MM.1S (cell line): ENCODE data around the gene EMILIN2.
A peak's percentile ranks its signal among the peaks of the same experiment; 100 is the strongest.

ENCODE experiments used
- DNase-seq: peaks from one replicate; pipeline ENCODE4 v3.0.0-alpha.2; 2015
- H2AFZ ChIP-seq: fragments of 300-600 bp; sonication (generic); 2 replicates; pipeline ENCODE4 v1.6.0; 2016; ENCODE audit warnings: antibody characterized with exemption, low read length
- H3F3A ChIP-seq: fragments of 300-600 bp; sonication (generic); 2 replicates; pipeline ENCODE4 v1.6.1; 2016; ENCODE audit warnings: mild to moderate bottlenecking, antibody characterized with exemption, low read length, moderate library complexity, mixed read lengths; ENCODE audit not compliant: insufficient read depth
- H3K27ac ChIP-seq: fragments of 300-600 bp; sonication (generic); 2 replicates; pipeline ENCODE4 v1.5.1; 2016; ENCODE audit warnings: mild to moderate bottlenecking, low read length
- H3K27me3 ChIP-seq: fragments of 300-600 bp; sonication (generic); replicated peaks from 2 replicates; pipeline ENCODE4 v1.6.0; 2016; ENCODE audit warnings: low read length; ENCODE audit not compliant: insufficient read depth
- H3K36me3 ChIP-seq: fragments of 300-600 bp; sonication (generic); replicated peaks from 2 replicates; pipeline ENCODE4 v1.6.1; 2016; ENCODE audit warnings: mild to moderate bottlenecking, low read length, mixed read lengths; ENCODE audit not compliant: insufficient read depth
- H3K4me1 ChIP-seq: fragments of 300-600 bp; sonication (generic); 2 replicates; pipeline ENCODE4 v1.6.1; 2016; ENCODE audit warnings: low read length, mixed read lengths
- H3K4me2 ChIP-seq: fragments of 300-600 bp; sonication (generic); 2 replicates; pipeline ENCODE4 v1.6.0; 2016; ENCODE audit warnings: low read depth, low read length
- H3K4me3 ChIP-seq: fragments of 300-600 bp; sonication (generic); 2 replicates; pipeline ENCODE4 v1.5.1; 2016; ENCODE audit warnings: low read length, mixed read lengths
- H3K79me2 ChIP-seq: fragments of 300-600 bp; sonication (generic); 2 replicates; pipeline ENCODE4 v1.6.1; 2016; ENCODE audit warnings: mixed run types, low read length, mixed read lengths
- H3K9ac ChIP-seq: fragments of 300-600 bp; sonication (generic); 2 replicates; pipeline ENCODE4 v1.6.1; 2016; ENCODE audit warnings: low read length, mixed read lengths
- H3K9me2 ChIP-seq: fragments of 300-600 bp; sonication (generic); replicated peaks from 2 replicates; pipeline ENCODE4 v1.6.1; 2016; ENCODE audit warnings: mild to moderate bottlenecking, low read length, mixed read lengths; ENCODE audit not compliant: insufficient read depth
- H3K9me3 ChIP-seq: fragments of 300-600 bp; sonication (generic); replicated peaks from 2 replicates; pipeline ENCODE4 v1.6.1; 2016; ENCODE audit warnings: mild to moderate bottlenecking, low read length, mixed read lengths; ENCODE audit not compliant: insufficient read depth
- H4K20me1 ChIP-seq: fragments of 300-600 bp; sonication (generic); 2 replicates; pipeline ENCODE4 v1.6.1; 2016; ENCODE audit warnings: mild to moderate bottlenecking, low read length, moderate library complexity, mixed read lengths; ENCODE audit not compliant: insufficient read depth
- EZH2 ChIP-seq: fragments of 300-600 bp; sonication (generic); optimal IDR thresholded peaks from 2 replicates; pipeline ENCODE3; 2017; ENCODE audit warnings: low read depth, mild to moderate bottlenecking, antibody characterized with exemption, low read length, mixed read lengths
- EZH2phosphoT487 ChIP-seq: fragments of 300-600 bp; sonication (generic); IDR thresholded peaks from 2 replicates; pipeline ENCODE4 v1.6.1; 2018; ENCODE audit warnings: antibody characterized with exemption, low read length
- TF ChIP-seq, protein P1 (sequence below): fragments of 300-600 bp; sonication (generic); IDR thresholded peaks from 2 replicates; pipeline ENCODE4 v1.5.1; 2016; ENCODE audit warnings: antibody characterized with exemption, low read length, mixed read lengths

The EMILIN2 gene

DNA sequence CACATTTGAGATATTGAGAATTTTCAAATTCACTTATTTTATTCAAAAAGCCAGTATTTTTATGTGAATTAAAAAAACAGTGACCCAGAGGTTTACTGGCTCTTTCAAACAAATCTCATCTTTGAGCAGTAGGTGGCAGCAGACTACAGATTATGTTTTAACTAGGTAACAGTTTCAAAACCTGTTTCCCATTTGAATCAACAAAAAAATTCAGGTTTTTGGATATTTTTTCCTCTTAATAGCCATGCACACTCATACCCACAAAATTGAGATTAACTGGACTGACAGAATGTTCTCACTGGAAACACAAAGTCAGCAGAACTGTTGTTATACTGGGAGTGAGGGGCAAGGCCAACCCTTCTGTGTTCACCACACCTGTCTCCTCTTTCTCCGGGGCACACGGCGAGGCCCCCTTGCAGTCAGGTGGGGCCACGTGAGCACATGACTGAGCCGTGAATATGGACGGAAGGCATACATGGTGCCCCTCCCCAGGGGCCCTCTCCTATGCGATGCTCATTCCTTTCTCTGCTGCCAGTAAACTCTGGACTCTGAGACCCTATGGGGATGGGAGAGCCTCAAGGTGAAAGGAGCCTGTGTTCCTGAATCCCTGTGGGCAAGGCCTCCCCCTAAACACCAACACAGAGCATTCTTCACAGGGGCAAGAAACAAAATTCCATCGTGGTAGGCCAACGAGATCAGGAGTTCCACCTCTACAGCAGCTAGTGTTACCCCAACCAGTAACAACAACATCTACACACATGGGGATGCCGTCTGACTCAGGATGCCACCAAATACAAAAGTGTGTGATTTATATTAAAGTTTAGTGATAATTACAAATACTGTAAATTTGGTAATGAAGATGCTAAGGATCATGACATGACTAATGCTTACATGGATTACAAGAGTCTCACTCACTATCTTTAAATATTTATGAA, 85.7 kb downstream of the EMILIN2 start:
- no peak for TF ChIP-seq EZH2phosphoT487
- TF ChIP-seq, protein P1, sequence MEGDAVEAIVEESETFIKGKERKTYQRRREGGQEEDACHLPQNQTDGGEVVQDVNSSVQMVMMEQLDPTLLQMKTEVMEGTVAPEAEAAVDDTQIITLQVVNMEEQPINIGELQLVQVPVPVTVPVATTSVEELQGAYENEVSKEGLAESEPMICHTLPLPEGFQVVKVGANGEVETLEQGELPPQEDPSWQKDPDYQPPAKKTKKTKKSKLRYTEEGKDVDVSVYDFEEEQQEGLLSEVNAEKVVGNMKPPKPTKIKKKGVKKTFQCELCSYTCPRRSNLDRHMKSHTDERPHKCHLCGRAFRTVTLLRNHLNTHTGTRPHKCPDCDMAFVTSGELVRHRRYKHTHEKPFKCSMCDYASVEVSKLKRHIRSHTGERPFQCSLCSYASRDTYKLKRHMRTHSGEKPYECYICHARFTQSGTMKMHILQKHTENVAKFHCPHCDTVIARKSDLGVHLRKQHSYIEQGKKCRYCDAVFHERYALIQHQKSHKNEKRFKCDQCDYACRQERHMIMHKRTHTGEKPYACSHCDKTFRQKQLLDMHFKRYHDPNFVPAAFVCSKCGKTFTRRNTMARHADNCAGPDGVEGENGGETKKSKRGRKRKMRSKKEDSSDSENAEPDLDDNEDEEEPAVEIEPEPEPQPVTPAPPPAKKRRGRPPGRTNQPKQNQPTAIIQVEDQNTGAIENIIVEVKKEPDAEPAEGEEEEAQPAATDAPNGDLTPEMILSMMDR: peak; percentile 76
- Histone ChIP-seq H2AFZ (no peak overlapping the region), H3K9me3 (no peaks in the 10 kb centered on the region), H3K27ac (no peak overlapping the region), H3K9me2 (no peaks in the 10 kb centered on the region), H3K79me2 (no peaks in the 10 kb centered on the region), H3K27me3 (no peaks in the 10 kb centered on the region), H3K4me2 (no peak overlapping the region), H3F3A (no peaks in the 10 kb centered on the region), H3K4me3 (no peak overlapping the region), H3K36me3 (no peaks in the 10 kb centered on the region), H3K9ac (no peak overlapping the region), H3K4me1 (no peaks in the 10 kb centered on the region), H4K20me1 (no peaks in the 10 kb centered on the region)
- DNase-seq: peak; percentile 69

DNA sequence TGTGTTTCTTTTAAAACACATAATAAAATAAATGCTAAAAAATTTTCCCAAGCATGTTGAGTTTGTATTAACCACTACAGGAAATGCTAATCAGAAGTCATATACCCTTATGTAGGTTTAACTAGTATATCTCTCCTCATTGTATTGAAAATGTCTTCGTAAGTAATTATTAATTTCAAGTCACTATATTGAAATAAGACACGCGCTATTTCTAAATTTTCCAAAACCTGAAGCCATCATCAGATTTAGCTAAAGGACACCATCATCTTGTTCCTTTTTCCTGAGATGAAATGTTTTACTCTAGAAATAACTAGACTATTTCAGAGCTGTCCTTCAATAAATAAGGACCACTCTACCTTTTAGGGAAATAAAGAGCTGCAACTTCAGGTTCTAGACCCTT, 87.2 kb downstream of the EMILIN2 start:
- Histone ChIP-seq H3F3A (no peaks in the 10 kb centered on the region), H3K9ac (no peak overlapping the region), H3K79me2 (no peaks in the 10 kb centered on the region), H3K27ac (no peak overlapping the region), H3K4me3 (no peak overlapping the region), H3K4me2 (no peak overlapping the region), H3K27me3 (no peaks in the 10 kb centered on the region), H3K9me2 (no peaks in the 10 kb centered on the region), H4K20me1 (no peaks in the 10 kb centered on the region), H3K36me3 (no peaks in the 10 kb centered on the region), H2AFZ (no peak overlapping the region), H3K9me3 (no peaks in the 10 kb centered on the region), H3K4me1 (no peaks in the 10 kb centered on the region)
- TF ChIP-seq, protein P1: no peak
- TF ChIP-seq EZH2 (no peak), EZH2phosphoT487 (no peak)
- DNase-seq: no peak

DNA sequence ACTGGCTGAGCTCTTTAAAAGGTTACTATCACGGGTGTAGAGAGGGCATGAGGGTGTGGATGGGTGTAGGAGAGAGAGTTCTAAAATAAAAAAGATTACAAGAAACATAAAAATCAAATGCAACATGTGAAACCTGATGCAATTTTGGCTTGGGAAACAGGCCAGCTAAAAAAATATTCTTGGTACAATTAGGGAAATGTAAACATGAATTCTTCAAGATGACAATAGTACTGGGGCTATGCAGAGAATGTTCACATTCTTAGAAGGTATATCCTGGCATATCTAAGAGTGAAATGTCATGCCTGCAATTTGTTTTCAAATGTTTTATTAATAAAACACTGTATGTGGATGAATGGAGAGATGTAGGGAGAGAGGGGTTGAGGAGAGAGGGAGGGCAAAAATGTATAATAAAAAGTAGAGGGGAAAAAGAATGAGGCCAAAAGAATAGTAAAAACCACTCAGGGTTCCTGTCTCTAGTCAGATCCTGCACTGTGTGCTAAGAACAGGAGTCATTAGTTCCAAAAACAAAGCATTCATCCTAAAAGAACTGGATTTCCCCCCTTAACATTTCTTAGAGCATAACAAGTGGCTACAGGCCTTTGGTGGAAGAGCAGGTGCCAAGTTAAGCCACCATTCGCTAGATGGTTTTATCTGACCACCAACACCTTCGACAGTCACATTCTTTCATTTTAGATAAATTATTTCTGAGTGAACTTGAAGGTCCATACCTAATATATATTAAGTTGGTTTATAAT, 88.8 kb downstream of the EMILIN2 start:
- Histone ChIP-seq H3K4me1 (no peaks in the 10 kb centered on the region), H4K20me1 (no peaks in the 10 kb centered on the region), H3K9me3 (no peaks in the 10 kb centered on the region), H3K9me2 (no peaks in the 10 kb centered on the region), H3K36me3 (no peaks in the 10 kb centered on the region), H3K9ac (no peak overlapping the region), H3F3A (no peaks in the 10 kb centered on the region), H3K79me2 (no peaks in the 10 kb centered on the region), H3K27me3 (no peaks in the 10 kb centered on the region), H2AFZ (no peak overlapping the region), H3K27ac (no peak overlapping the region), H3K4me3 (no peak overlapping the region), H3K4me2 (no peak overlapping the region)
- no peak for TF ChIP-seq EZH2phosphoT487
- DNase-seq: no peak
